ENCODE data around the gene EME1. TPM values are rescaled to one million over a fixed set of nuclear protein-coding genes. Genes with fewer than 3 reads are reported as not detected.

The EME1 gene
- total RNA-seq, 5 donors from 2014 or later (not counting 1 experiment from before 2014, with no cell fraction given) = 0.75 to 2.1 (median 1.4) TPM

GRCh38 chr17:50365165-50365564 is 7.9 kb upstream of the EME1 start:
- H3K4me3 Mint-ChIP-seq = no peak overlapping the region
- POLR2A ChIA-PET = no interaction called here
- peaks cover 11 to 13% (median 13%) of the 10 kb centered on the region in 3 donors for H3K4me1 Mint-ChIP-seq
- H3K36me3 Mint-ChIP-seq = peaks cover 30% of the 10 kb centered on the region
- Histone ChIP-seq H3K9me3 (no peaks in the 10 kb centered on the region), H3K27me3 (replicated peaks in 1 of 2; ENCODE audit: control insufficient read depth in 2 of 2, extremely low read depth in 1 of 2, insufficient read depth in 2 of 2, low read length in 1 of 2) (no peaks in the 10 kb centered on the region), H3K4me3 (ENCODE audit: control insufficient read depth in 1 of 2, extremely low read depth in 1 of 2, low read length in 1 of 2) (no peak overlapping the region), H3K36me3 (ENCODE audit: control insufficient read depth in 2 of 2, extremely low read depth in 1 of 2, insufficient read depth in 1 of 2, low read length in 1 of 2) (peaks cover 12 to 50% of the 10 kb centered on the region in 2 donors), H3K27ac (ENCODE audit: low read length) (no peak overlapping the region), H3K4me1 (ENCODE audit: control insufficient read depth in 1 of 2, extremely low read depth in 1 of 2, insufficient read depth in 2 of 2, low read length in 2 of 2) (peaks cover 0 to 23% of the 10 kb centered on the region in 2 experiments)
- ATAC-seq (replicated peaks in 1 of 4) = no peak
- no peaks in the 10 kb centered on the region for H3K27me3 Mint-ChIP-seq
- 40% methylated on average over 1 of the region's 2 CpGs for WGBS (ENCODE audit: insufficient coverage)
- CTCF ChIA-PET = interaction anchor here in 1 of 2 donors (0.6 kb wide), 1 partner anchor 136 kb away, joined by 3 read pairs; no protein-coding TSS in a partner anchor
- no peak overlapping the region for H3K27ac Mint-ChIP-seq
- DNase-seq = no peak
- no peaks in the 10 kb centered on the region for H3K9me3 Mint-ChIP-seq

- Histone ChIP-seq H3K9me3 (no peaks in the 10 kb centered on the region), H3K27ac (ENCODE audit: low read length) (no peak overlapping the region), H3K4me1 (ENCODE audit: control insufficient read depth in 1 of 2, extremely low read depth in 1 of 2, insufficient read depth in 2 of 2, low read length in 2 of 2) (peaks cover 0 to 21% of the 10 kb centered on the region in 2 experiments), H3K4me3 (ENCODE audit: control insufficient read depth in 1 of 2, extremely low read depth in 1 of 2, low read length in 1 of 2) (no peak overlapping the region), H3K27me3 (replicated peaks in 1 of 2; ENCODE audit: control insufficient read depth in 2 of 2, extremely low read depth in 1 of 2, insufficient read depth in 2 of 2, low read length in 1 of 2) (no peaks in the 10 kb centered on the region), H3K36me3 (ENCODE audit: control insufficient read depth in 2 of 2, extremely low read depth in 1 of 2, insufficient read depth in 1 of 2, low read length in 1 of 2) (peaks cover 12 to 55% of the 10 kb centered on the region in 2 donors)
- ChIA-PET POLR2A (no interaction called here), CTCF (interaction anchor here in 1 of 2 donors (0.6 kb wide), 1 partner anchor 138 kb away, joined by 3 read pairs; no protein-coding TSS in a partner anchor)
- Mint-ChIP-seq H3K36me3 (peaks cover 34% of the 10 kb centered on the region), H3K9me3 (no peaks in the 10 kb centered on the region), H3K4me3 (no peak overlapping the region), H3K27ac (no peak overlapping the region), H3K4me1 (peaks cover 11 to 19% (median 13%) of the 10 kb centered on the region in 3 donors), H3K27me3 (no peaks in the 10 kb centered on the region)
- DNase-seq (no peak), ATAC-seq (replicated peaks in 1 of 4) (no peak)
- 95% methylated on average over 13 of the region's 14 CpGs for WGBS (ENCODE audit: insufficient coverage)
Observed at GRCh38 chr17:50365649-50366393, 7.2 kb upstream of the EME1 start.

- DNase-seq = no peak
- Histone ChIP-seq H3K9me3 (no peaks in the 10 kb centered on the region), H3K27ac (ENCODE audit: low read length) (no peak overlapping the region), H3K4me1 (ENCODE audit: control insufficient read depth in 1 of 2, extremely low read depth in 1 of 2, insufficient read depth in 2 of 2, low read length in 2 of 2) (peaks cover 5 to 23% of the 10 kb centered on the region in 2 experiments), H3K4me3 (ENCODE audit: control insufficient read depth in 1 of 2, extremely low read depth in 1 of 2, low read length in 1 of 2) (no peak overlapping the region), H3K36me3 (ENCODE audit: control insufficient read depth in 2 of 2, extremely low read depth in 1 of 2, insufficient read depth in 1 of 2, low read length in 1 of 2) (peaks cover 12 to 54% of the 10 kb centered on the region in 2 donors), H3K27me3 (replicated peaks in 1 of 2; ENCODE audit: control insufficient read depth in 2 of 2, extremely low read depth in 1 of 2, insufficient read depth in 2 of 2, low read length in 1 of 2) (no peaks in the 10 kb centered on the region)
- peaks cover 17 to 28% (median 18%) of the 10 kb centered on the region in 3 donors for H3K4me1 Mint-ChIP-seq
- no peak overlapping the region for H3K27ac Mint-ChIP-seq
- H3K4me3 Mint-ChIP-seq = no peak overlapping the region
- ATAC-seq (replicated peaks in 1 of 4) = no peak
- WGBS (ENCODE audit: insufficient coverage) = 80% methylated on average over 1 of the region's 1 CpG
- no peaks in the 10 kb centered on the region for H3K9me3 Mint-ChIP-seq
- ChIA-PET CTCF (no interaction called here), POLR2A (no interaction called here)
- peaks cover 41% of the 10 kb centered on the region for H3K36me3 Mint-ChIP-seq
- H3K27me3 Mint-ChIP-seq = no peaks in the 10 kb centered on the region
Observed at GRCh38 chr17:50367401-50367800, 5.6 kb upstream of the EME1 start.

- Mint-ChIP-seq H3K27ac (no peak overlapping the region), H3K36me3 (peaks cover 45% of the 10 kb centered on the region), H3K4me3 (no peak overlapping the region), H3K4me1 (peaks cover 22 to 33% (median 30%) of the 10 kb centered on the region in 3 donors), H3K27me3 (no peaks in the 10 kb centered on the region), H3K9me3 (no peaks in the 10 kb centered on the region)
- peaks cover 11 to 52% of the 10 kb centered on the region in 2 donors for H3K36me3 ChIP-seq (ENCODE audit: control insufficient read depth in 2 of 2, extremely low read depth in 1 of 2, insufficient read depth in 1 of 2, low read length in 1 of 2)
- no peak for DNase-seq
- WGBS (ENCODE audit: insufficient coverage) = 100% methylated on average over 1 of the region's 5 CpGs
- no peaks in the 10 kb centered on the region for H3K9me3 ChIP-seq
- peaks cover 5 to 26% of the 10 kb centered on the region in 2 experiments for H3K4me1 ChIP-seq (ENCODE audit: control insufficient read depth in 1 of 2, extremely low read depth in 1 of 2, insufficient read depth in 2 of 2, low read length in 2 of 2)
- H3K4me3 ChIP-seq (ENCODE audit: control insufficient read depth in 1 of 2, extremely low read depth in 1 of 2, low read length in 1 of 2) = no peak overlapping the region
- CTCF ChIA-PET = interaction anchor here (1.1 to 2.7 kb wide), 3 partner anchors 8 to 28 kb away, joined by 3 to 13 read pairs (median 10); partner anchors contain the start of gene LRRC59 (in 1 of the 2)
- no peaks in the 10 kb centered on the region for H3K27me3 ChIP-seq (replicated peaks in 1 of 2; ENCODE audit: control insufficient read depth in 2 of 2, extremely low read depth in 1 of 2, insufficient read depth in 2 of 2, low read length in 1 of 2)
- ATAC-seq (replicated peaks in 1 of 4) = no peak
- H3K27ac ChIP-seq (ENCODE audit: low read length) = no peak overlapping the region
- POLR2A ChIA-PET = interaction anchor here in 1 of 2 donors (0.6 kb wide), 1 partner anchor 183 kb away, joined by 4 read pairs; no protein-coding TSS in a partner anchor
Observed at GRCh38 chr17:50370052-50370451, 3.0 kb upstream of the EME1 start.

- Mint-ChIP-seq H3K36me3 (peaks cover 38% of the 10 kb centered on the region), H3K9me3 (no peaks in the 10 kb centered on the region), H3K4me3 (peak overlapping the region; percentile 91 to 99 (median 99)), H3K27ac (peak overlapping the region in 1 of 2 donors; percentile 24), H3K4me1 (peaks cover 22 to 33% (median 30%) of the 10 kb centered on the region in 3 donors), H3K27me3 (no peaks in the 10 kb centered on the region)
- no peak overlapping the region for H3K27ac ChIP-seq (ENCODE audit: low read length)
- POLR2A ChIA-PET = interaction anchor here (0.6 to 0.8 kb wide), 2 partner anchors 492 to 560 kb away, joined by 4 to 7 read pairs; no protein-coding TSS in a partner anchor
- CTCF ChIA-PET = interaction anchor here (0.6 to 2.7 kb wide), 4 partner anchors 9 to 52 kb away, joined by 3 to 10 read pairs (median 8); partner anchors contain the start of gene LRRC59 (in 1 of the 2)
- 91% methylated on average over 2 of the region's 2 CpGs for WGBS (ENCODE audit: insufficient coverage)
- DNase-seq = no peak
- no peak overlapping the region for H3K4me3 ChIP-seq (ENCODE audit: control insufficient read depth in 1 of 2, extremely low read depth in 1 of 2, low read length in 1 of 2)
- no peaks in the 10 kb centered on the region for H3K27me3 ChIP-seq (replicated peaks in 1 of 2; ENCODE audit: control insufficient read depth in 2 of 2, extremely low read depth in 1 of 2, insufficient read depth in 2 of 2, low read length in 1 of 2)
- no peaks in the 10 kb centered on the region for H3K9me3 ChIP-seq
- H3K36me3 ChIP-seq (ENCODE audit: control insufficient read depth in 2 of 2, extremely low read depth in 1 of 2, insufficient read depth in 1 of 2, low read length in 1 of 2) = peaks cover 3 to 42% of the 10 kb centered on the region in 2 donors
- ATAC-seq (replicated peaks in 1 of 4) = no peak
- peaks cover 5 to 26% of the 10 kb centered on the region in 2 experiments for H3K4me1 ChIP-seq (ENCODE audit: control insufficient read depth in 1 of 2, extremely low read depth in 1 of 2, insufficient read depth in 2 of 2, low read length in 2 of 2)
Observed at GRCh38 chr17:50371526-50371925, 1.5 kb upstream of the EME1 start.

- H3K4me3 Mint-ChIP-seq = peak overlapping the region; percentile 91 to 99 (median 99)
- H3K9me3 Mint-ChIP-seq = no peaks in the 10 kb centered on the region
- 9% methylated on average over 11 of the region's 14 CpGs for WGBS (ENCODE audit: insufficient coverage)
- no peaks in the 10 kb centered on the region for H3K9me3 ChIP-seq
- peaks cover 22 to 33% (median 30%) of the 10 kb centered on the region in 3 donors for H3K4me1 Mint-ChIP-seq
- peak overlapping the region; percentile 89 for H3K27ac ChIP-seq (ENCODE audit: low read length)
- peaks cover 0 to 34% of the 10 kb centered on the region in 2 donors for H3K36me3 ChIP-seq (ENCODE audit: control insufficient read depth in 2 of 2, extremely low read depth in 1 of 2, insufficient read depth in 1 of 2, low read length in 1 of 2)
- peak overlapping the region; percentile 100 for H3K27ac Mint-ChIP-seq
- no peak for DNase-seq
- no peaks in the 10 kb centered on the region for H3K27me3 ChIP-seq (replicated peaks in 1 of 2; ENCODE audit: control insufficient read depth in 2 of 2, extremely low read depth in 1 of 2, insufficient read depth in 2 of 2, low read length in 1 of 2)
- ATAC-seq (replicated peaks in 1 of 4) = peak in 1 of 4 experiments; percentile 14
- peaks cover 38% of the 10 kb centered on the region for H3K36me3 Mint-ChIP-seq
- H3K4me1 ChIP-seq (ENCODE audit: control insufficient read depth in 1 of 2, extremely low read depth in 1 of 2, insufficient read depth in 2 of 2, low read length in 2 of 2) = peaks cover 5 to 24% of the 10 kb centered on the region in 2 experiments
- peak overlapping the region; percentile 86 to 94 for H3K4me3 ChIP-seq (ENCODE audit: control insufficient read depth in 1 of 2, extremely low read depth in 1 of 2, low read length in 1 of 2)
- ChIA-PET CTCF (interaction anchor here (0.6 to 2.7 kb wide), 4 partner anchors 10 to 25 kb away, joined by 6 to 10 read pairs (median 8); partner anchors contain the start of gene LRRC59 (in 1 of the 2)), POLR2A (interaction anchor here in 1 of 2 donors (0.8 kb wide), 1 partner anchor 560 kb away, joined by 4 read pairs; no protein-coding TSS in a partner anchor)
- no peaks in the 10 kb centered on the region for H3K27me3 Mint-ChIP-seq
Observed at GRCh38 chr17:50372222-50372757, 739 bp upstream of the EME1 start.
